Measurements from ENCODE around the gene CYP21A2. TPM values are rescaled to one million over a fixed set of nuclear protein-coding genes. Genes with fewer than 3 reads are reported as not detected.

Gene CYP21A2
- total and polyA plus RNA-seq, 2 of the 8 experiments (the other 6 are each of a cell fraction or from before 2014, with no cell fraction given), result 0.22 to 0.23 TPM

DNA sequence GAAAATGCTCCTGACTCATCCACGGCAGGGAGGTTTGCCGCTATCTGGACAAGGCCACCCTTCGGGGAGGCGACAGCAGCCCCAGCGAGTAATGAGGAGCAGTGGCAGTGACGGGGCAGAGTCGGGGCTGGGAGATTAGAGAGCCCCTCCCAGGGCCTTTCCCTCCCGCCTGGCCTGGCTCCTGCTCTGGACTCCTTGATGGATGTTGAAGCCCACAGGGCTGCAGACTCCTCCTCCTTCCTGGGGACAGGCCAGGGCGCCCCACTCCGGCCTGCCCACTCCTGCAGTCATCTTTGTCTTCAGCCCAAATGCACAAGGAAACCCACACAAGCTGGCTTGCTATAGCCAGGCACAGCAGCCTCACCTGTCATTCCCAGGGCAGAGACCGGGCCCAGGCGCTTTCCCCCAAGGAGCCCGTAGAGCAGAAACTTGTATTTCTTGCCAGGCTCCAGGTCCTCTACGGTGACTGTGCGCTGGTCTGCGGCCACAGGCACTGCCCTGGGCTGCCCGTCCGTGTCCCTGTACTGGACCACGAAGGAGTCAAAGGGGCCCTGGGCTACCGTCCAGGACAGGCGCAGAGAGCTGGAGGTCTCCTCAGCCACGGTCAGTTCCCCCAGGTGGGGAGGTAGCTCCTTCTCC lies 7.7 kb downstream of the CYP21A2 start:
- 90% methylated on average over 22 of the region's 22 CpGs; no CpG with 5 or more reads in 1 of the 2 experiments for WGBS, 2 experiments (ENCODE audit: extremely low coverage in 1 of 2, insufficient coverage in 1 of 2, insufficient read length in 1 of 2, insufficient replicate concordance in 2 of 2, low coverage in 1 of 2, low lambda C conversion rate in 2 of 2, missing lambda C conversion rate in 1 of 2)
- H3K27ac ChIP-seq (ENCODE audit: low read depth, low read length), result peak overlapping the region; percentile 61; the same call in 1 of the 2 replicates
- POLR2A ChIA-PET (ENCODE audit: partially characterized antibody), result interaction anchor here (1.2 to 3.1 kb wide), 4 partner anchors 12 to 74 kb away, joined by 3 to 14 read pairs (median 4); partner anchors contain the start of gene DXO

More for the DNA sequence above, 7.7 kb downstream of the CYP21A2 start:
- no peak overlapping the region for H2BK20ac ChIP-seq (ENCODE audit: low read length)
- H4K91ac ChIP-seq (replicated peaks; ENCODE audit: insufficient read length, low read length), result no peak overlapping the region
- H3K14ac ChIP-seq (ENCODE audit: insufficient read length), result no peak overlapping the region
- no peak overlapping the region for H2AK5ac ChIP-seq (ENCODE audit: low read depth, low read length)
- no peak overlapping the region for H3K23ac ChIP-seq (ENCODE audit: insufficient read length)
- no peak overlapping the region for H3K56ac ChIP-seq (replicated peaks; ENCODE audit: insufficient read length, low read depth, low read length)
- no peak overlapping the region for H3K4ac ChIP-seq (replicated peaks; ENCODE audit: insufficient read length, low read depth, low read length)
- no peak overlapping the region for H2BK12ac ChIP-seq (ENCODE audit: low read depth, low read length)
- H2AFZ ChIP-seq (ENCODE audit: low read length), result no peak overlapping the region
- peaks cover 0 to 7% (median 4%) of the 10 kb centered on the region in 4 experiments; a peak in 4 of 7 replicates for H3K4me1 ChIP-seq (replicated peaks in 1 of 4; ENCODE audit: control insufficient read depth in 3 of 4, insufficient read depth in 4 of 4, low read length in 3 of 4)
- no peaks in the 10 kb centered on the region for H3K27me3 ChIP-seq (replicated peaks in 1 of 4; ENCODE audit: control insufficient read depth in 3 of 4, extremely low read depth in 1 of 4, insufficient read depth in 3 of 4, low read length in 3 of 4)
- H3K4me2 ChIP-seq (ENCODE audit: insufficient read depth in 1 of 2, low read depth in 2 of 2, low read length in 2 of 2), result no peak overlapping the region
- no peak overlapping the region; the same call in 1 of the 2 replicates for H4K8ac ChIP-seq (ENCODE audit: extremely low read depth, insufficient read depth, low read length)
- peak overlapping the region; percentile 78 for H3K18ac ChIP-seq (ENCODE audit: extremely low read depth, low read length)
- no peaks in the 10 kb centered on the region for H3K79me1 ChIP-seq (ENCODE audit: low read depth, low read length)
- no peak overlapping the region for H3K9ac ChIP-seq (replicated peaks in 1 of 4; ENCODE audit: extremely low read depth in 1 of 4, low read depth in 3 of 4, low read length in 3 of 4)
- TF ChIP-seq SIRT6 (IDR thresholded peaks at IDR 0.05; ENCODE audit: low read length), result no peak
- no peak overlapping the region for H2BK120ac ChIP-seq (replicated peaks; ENCODE audit: low read depth, low read length)
- CTCF ChIA-PET (ENCODE audit: partially characterized antibody), result interaction anchor here (1.1 to 4.9 kb wide), 14 partner anchors 8 to 273 kb away, joined by 3 to 38 read pairs (median 12); partner anchors contain the start of genes CYP21A2 and DXO
- H4K5ac ChIP-seq (ENCODE audit: insufficient read length, low read depth, low read length), result no peak overlapping the region
- H3K23me2 ChIP-seq (ENCODE audit: low read depth, low read length), result no peaks in the 10 kb centered on the region
- no peaks in the 10 kb centered on the region for H4K20me1 ChIP-seq (replicated peaks in 1 of 2; ENCODE audit: control insufficient read depth in 1 of 2, insufficient read depth in 2 of 2, low read length in 2 of 2)
- FAIRE-seq (no peak), DNase-seq (ENCODE audit: low read depth in 1 of 2, low spot score in 2 of 2) (no peak)
- H3K36me3 ChIP-seq (ENCODE audit: control insufficient read depth in 2 of 4, insufficient read depth in 4 of 4, low read length in 3 of 4), result no peaks in the 10 kb centered on the region
- no peak overlapping the region for H2BK15ac ChIP-seq (ENCODE audit: low read length)
- no peak overlapping the region for H3K4me3 ChIP-seq (ENCODE audit: extremely low read depth in 1 of 4, insufficient read depth in 2 of 4, low read depth in 3 of 4, low read length in 4 of 4)
- no peaks in the 10 kb centered on the region for H3K79me2 ChIP-seq (ENCODE audit: control insufficient read depth in 1 of 2, insufficient read depth in 2 of 2, low read length in 2 of 2)
- H2BK5ac ChIP-seq (ENCODE audit: low read depth, low read length), result peak overlapping the region; percentile 52; the same call in 1 of the 2 replicates
- H3K9me3 ChIP-seq (ENCODE audit: insufficient read depth in 2 of 2, low read depth in 1 of 2, low read length in 1 of 2), result no peaks in the 10 kb centered on the region
